Measurements from ENCODE around the gene PLCZ1. TPM values are rescaled to one million over a fixed set of nuclear protein-coding genes. Genes with fewer than 3 reads are reported as not detected.

The PLCZ1 gene
- total RNA-seq, 4 donors from 2014 or later: not detected

DNA sequence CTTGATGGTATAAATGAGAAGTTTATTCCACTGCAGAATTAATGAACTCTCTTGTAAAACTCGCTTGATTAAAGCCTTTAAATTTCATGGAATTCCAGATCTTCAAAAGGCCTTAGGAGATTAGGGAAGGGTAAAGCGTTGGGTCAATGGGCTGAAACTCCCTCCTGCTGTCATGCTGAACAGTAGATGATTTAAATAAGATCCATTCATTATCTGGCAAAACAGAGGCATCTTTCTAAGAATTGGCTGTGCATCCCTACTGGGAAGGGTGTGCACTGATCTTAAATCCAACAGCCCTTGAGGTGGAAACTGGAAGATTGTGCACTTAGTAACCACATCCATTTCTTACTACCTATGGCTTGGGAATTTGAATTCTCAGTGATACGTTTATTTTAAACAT is 56.0 kb downstream of the PLCZ1 start:
- TF ChIP-seq, protein P1, sequence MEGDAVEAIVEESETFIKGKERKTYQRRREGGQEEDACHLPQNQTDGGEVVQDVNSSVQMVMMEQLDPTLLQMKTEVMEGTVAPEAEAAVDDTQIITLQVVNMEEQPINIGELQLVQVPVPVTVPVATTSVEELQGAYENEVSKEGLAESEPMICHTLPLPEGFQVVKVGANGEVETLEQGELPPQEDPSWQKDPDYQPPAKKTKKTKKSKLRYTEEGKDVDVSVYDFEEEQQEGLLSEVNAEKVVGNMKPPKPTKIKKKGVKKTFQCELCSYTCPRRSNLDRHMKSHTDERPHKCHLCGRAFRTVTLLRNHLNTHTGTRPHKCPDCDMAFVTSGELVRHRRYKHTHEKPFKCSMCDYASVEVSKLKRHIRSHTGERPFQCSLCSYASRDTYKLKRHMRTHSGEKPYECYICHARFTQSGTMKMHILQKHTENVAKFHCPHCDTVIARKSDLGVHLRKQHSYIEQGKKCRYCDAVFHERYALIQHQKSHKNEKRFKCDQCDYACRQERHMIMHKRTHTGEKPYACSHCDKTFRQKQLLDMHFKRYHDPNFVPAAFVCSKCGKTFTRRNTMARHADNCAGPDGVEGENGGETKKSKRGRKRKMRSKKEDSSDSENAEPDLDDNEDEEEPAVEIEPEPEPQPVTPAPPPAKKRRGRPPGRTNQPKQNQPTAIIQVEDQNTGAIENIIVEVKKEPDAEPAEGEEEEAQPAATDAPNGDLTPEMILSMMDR (IDR thresholded peaks at IDR 0.05; ENCODE audit: low read depth): no peak

DNA sequence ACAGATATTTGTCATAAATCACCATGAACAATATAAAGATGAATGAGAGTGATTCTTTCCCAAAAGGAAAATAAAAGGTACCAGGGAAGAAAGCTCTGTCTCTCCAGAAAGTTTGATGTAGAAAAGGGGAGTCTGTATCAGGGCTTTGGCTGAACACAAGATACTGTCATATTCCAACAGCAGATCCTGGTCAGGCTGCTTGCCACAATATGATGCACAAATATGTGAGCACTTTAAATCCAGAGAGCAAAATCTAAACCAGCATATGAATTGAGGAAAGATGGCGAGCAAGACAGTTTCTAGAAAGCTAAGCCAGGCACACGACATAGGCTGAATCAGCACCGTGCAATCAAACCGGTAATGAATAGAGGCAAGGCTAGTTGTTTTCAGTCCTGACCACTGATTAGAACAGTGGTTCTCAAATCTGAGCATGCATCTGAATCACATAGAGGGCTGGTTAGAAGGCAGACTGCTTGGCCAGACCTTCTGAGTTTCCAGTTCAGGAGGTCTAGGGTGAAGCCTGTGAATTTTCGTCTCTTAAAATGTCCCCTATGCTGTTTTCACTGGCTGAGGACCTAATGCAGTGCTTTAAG is 60.7 kb downstream of the PLCZ1 start:
- TF ChIP-seq, protein P1 (IDR thresholded peaks at IDR 0.05; ENCODE audit: low read depth): no peak

DNA sequence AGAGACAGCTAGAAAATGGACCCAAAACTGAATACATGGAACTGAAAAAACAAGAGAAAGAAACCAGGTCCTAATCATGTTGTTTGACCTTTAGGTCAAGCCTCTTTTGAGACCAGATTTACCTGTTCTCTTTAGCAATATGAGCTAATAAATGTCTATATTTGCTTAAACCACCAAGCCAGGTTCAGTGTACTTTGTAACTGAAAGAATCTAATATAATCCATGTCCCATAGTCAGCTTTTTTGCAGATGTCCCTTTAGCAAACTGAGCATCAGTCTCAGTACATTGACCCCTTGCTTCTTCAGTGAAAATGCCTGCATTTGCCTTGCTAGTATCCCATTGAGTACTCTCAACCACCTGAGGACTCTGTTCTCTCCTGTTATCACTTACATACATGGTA is 61.7 kb downstream of the PLCZ1 start:
- TF ChIP-seq, protein P1 (IDR thresholded peaks at IDR 0.05; ENCODE audit: low read depth): no peak

DNA sequence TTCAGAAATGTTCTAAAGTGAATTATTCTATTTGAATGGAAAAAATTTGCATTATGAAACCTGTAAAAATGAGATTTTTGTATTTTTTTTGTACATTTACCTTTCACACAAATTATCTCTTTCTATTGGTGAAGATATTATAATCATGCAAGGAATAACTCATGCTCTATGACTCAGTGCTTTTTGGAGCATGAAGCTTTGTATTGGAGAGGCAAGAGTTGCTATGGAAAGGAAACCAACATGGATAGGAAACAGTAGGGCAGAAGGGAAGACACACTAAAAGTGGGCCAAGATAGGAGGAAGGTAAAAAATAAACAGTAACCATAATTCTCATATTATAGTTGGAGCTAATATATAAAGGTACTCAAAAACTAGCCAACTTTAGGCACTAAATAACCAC is 79.0 kb downstream of the PLCZ1 start:
- TF ChIP-seq, protein P1 (IDR thresholded peaks at IDR 0.05; ENCODE audit: low read depth): no peak

DNA sequence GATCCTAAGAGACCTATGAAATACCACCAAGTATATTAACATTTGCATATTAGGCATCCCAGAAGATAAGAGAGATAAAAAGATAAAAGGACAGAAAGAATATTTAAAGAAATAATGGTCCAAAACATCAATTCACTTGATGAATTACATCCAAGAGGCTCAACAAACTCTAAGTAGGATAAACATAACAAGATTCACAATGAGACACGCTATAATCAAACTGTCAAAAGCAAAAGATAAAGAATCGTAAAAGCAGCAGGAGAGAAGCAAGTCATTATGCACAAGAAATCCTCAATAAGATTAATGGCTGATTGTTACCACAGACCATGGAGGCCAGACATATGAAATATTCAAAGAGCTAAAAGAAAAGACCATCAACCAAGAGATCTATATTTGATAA is 79.6 kb downstream of the PLCZ1 start:
- TF ChIP-seq, protein P1 (IDR thresholded peaks at IDR 0.05; ENCODE audit: low read depth): no peak

DNA sequence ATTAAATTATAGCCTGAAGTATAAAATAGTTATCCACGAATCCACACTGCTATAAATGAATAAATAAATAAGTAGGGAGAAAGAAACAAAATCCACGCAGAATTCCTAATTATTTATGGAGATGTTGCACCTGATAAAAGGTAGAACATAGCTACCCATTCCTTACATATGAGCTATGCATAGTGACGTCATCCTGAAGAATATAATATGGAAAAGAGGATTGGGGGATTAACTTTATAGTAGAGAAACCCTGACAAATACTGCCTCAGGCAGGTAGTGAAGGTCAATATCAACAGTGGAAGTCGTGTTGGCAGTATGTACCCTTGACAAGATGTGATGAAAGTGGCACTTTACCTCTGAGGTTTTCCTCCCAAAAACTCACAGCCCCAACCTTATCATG is 82.5 kb downstream of the PLCZ1 start:
- TF ChIP-seq, protein P1 (IDR thresholded peaks at IDR 0.05; ENCODE audit: low read depth): no peak

DNA sequence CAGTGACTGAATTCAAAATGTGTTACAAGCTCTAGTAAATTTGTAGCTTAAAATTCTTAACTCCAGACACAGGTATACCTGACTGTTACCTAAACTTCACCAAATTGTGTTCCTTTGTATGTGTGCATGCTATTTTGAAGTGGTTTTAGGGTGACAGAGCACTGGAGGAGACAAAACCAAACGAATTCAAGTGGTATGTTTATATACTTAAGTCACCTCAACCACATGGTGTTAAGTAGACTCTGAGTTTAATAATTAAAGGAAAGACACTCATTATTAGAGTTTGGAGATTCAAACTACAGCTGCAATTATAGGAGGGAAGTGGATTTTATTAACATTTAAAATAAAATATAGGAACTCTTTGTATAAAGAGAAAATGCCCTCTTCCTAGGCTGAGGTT is 84.3 kb downstream of the PLCZ1 start:
- TF ChIP-seq, protein P1 (IDR thresholded peaks at IDR 0.05; ENCODE audit: low read depth): no peak
